ENCODE results near the gene ARHGAP6.
"Not testable (repeated sequence)": the region's sequence is repeated elsewhere in the genome, so short reads cannot be mapped to it uniquely, and the experiment has no call there.

The ARHGAP6 gene

GRCh38 chrX:11648705-11649519 is 16.8 kb downstream of the ARHGAP6 start:
- no peak for DNase-seq (ENCODE audit: low read depth in 3 of 3, low spot score in 1 of 3)

GRCh38 chrX:11647138-11647537 is 18.6 kb downstream of the ARHGAP6 start:
- no peak for DNase-seq (ENCODE audit: low read depth in 3 of 3, low spot score in 1 of 3)

GRCh38 chrX:11641349-11642065 is 24.2 kb downstream of the ARHGAP6 start:
- no peak for DNase-seq (ENCODE audit: low read depth in 3 of 3, low spot score in 1 of 3)

GRCh38 chrX:11640089-11640488 is 25.6 kb downstream of the ARHGAP6 start:
- DNase-seq (ENCODE audit: low read depth in 3 of 3, low spot score in 1 of 3) = no peak

GRCh38 chrX:11632732-11633131 is 33.0 kb downstream of the ARHGAP6 start:
- no peak for DNase-seq (ENCODE audit: low read depth in 3 of 3, low spot score in 1 of 3)

- DNase-seq (ENCODE audit: low read depth in 3 of 3, low spot score in 1 of 3) = no peak
Observed at GRCh38 chrX:11629593-11630211, 36.0 kb downstream of the ARHGAP6 start.

GRCh38 chrX:11628399-11628798 is 37.3 kb downstream of the ARHGAP6 start:
- no peak for DNase-seq (ENCODE audit: low read depth in 3 of 3, low spot score in 1 of 3)

GRCh38 chrX:11626351-11626750 is 39.4 kb downstream of the ARHGAP6 start:
- DNase-seq (ENCODE audit: low read depth in 3 of 3, low spot score in 1 of 3) = no peak

- no peak for DNase-seq (ENCODE audit: low read depth in 3 of 3, low spot score in 1 of 3)
Observed at GRCh38 chrX:11619441-11619840, 46.3 kb downstream of the ARHGAP6 start.

- DNase-seq (ENCODE audit: low read depth in 3 of 3, low spot score in 1 of 3) = not testable (repeated sequence)
Observed at GRCh38 chrX:11614253-11614652, 51.5 kb downstream of the ARHGAP6 start.

GRCh38 chrX:11611965-11612364 is 53.8 kb downstream of the ARHGAP6 start:
- no peak for DNase-seq (ENCODE audit: low read depth in 3 of 3, low spot score in 1 of 3)

- DNase-seq (ENCODE audit: low read depth in 3 of 3, low spot score in 1 of 3) = no peak
Observed at GRCh38 chrX:11611161-11611560, 54.6 kb downstream of the ARHGAP6 start.

GRCh38 chrX:11609109-11609508 is 56.6 kb downstream of the ARHGAP6 start:
- no peak for DNase-seq (ENCODE audit: low read depth in 3 of 3, low spot score in 1 of 3)

GRCh38 chrX:11606408-11606807 is 59.3 kb downstream of the ARHGAP6 start:
- no peak for DNase-seq (ENCODE audit: low read depth in 3 of 3, low spot score in 1 of 3)

GRCh38 chrX:11600578-11600977 is 65.1 kb downstream of the ARHGAP6 start:
- no peak for DNase-seq (ENCODE audit: low read depth in 3 of 3, low spot score in 1 of 3)

GRCh38 chrX:11597479-11597878 is 68.2 kb downstream of the ARHGAP6 start:
- no peak for DNase-seq (ENCODE audit: low read depth in 3 of 3, low spot score in 1 of 3)

- no peak for DNase-seq (ENCODE audit: low read depth in 3 of 3, low spot score in 1 of 3)
Observed at GRCh38 chrX:11591723-11592346, 73.9 kb downstream of the ARHGAP6 start.

- no peak for DNase-seq (ENCODE audit: low read depth in 3 of 3, low spot score in 1 of 3)
Observed at GRCh38 chrX:11589641-11590040, 76.1 kb downstream of the ARHGAP6 start.

GRCh38 chrX:11588097-11588496 is 77.6 kb downstream of the ARHGAP6 start:
- no peak for DNase-seq (ENCODE audit: low read depth in 3 of 3, low spot score in 1 of 3)

GRCh38 chrX:11585174-11585573 is 80.5 kb downstream of the ARHGAP6 start:
- no peak for DNase-seq (ENCODE audit: low read depth in 3 of 3, low spot score in 1 of 3)

- no peak for DNase-seq (ENCODE audit: low read depth in 3 of 3, low spot score in 1 of 3)
Observed at GRCh38 chrX:11580789-11581188, 84.9 kb downstream of the ARHGAP6 start.

All from stimulated activated CD4-positive, alpha-beta T cell treated with anti-CD3 and anti-CD28 coated beads, TNF-alpha, amount 100 ng/mL, for 1 hour (primary cell).